GM19452 (cell line): ENCODE data around the gene ALKBH6.
"Not testable (repeated sequence)": the region's sequence is repeated elsewhere in the genome, so short reads cannot be mapped to it uniquely, and the experiment has no call there.

Experiments
- ATAC-seq: cut with Tn5 transposase; IDR thresholded peaks from one replicate; pipeline ENCODE4 v1.9.1; 2021; ENCODE audit not compliant: unreplicated experiment

ALKBH6 gene

DNA sequence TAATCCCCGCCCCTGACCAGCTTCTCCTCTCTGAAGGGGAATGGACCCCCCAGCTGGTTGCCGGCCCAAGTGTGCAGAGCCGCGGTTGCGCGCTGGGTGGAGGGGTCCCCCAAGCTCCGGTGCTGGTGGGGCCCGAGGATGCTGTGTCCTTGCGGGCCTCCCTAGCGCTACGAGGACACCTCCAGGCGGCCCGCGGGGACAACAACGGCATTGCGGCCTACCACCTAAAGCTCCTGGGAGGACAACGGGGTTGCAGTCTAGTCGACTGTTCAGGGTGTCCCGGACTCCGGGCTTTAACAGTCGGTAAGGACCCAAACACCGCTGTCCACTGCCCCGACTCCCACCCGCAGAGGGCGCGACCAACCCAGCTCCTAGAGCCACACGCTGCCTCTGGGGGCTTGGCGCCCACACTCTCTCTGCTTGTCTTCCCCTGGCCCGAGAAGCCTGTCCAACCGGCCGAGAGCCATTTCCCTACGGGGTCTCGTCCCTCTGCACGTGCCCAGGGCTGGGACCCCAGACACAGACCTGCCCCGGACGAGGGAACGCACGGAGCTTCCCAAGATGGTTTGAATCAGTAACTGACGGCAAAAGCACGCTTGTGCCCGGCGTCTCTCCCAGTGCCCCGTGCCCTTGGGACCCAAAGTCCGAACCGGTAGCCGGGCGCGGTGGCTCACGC is 20.0 kb downstream of the ALKBH6 start:
- no peak for ATAC-seq

DNA sequence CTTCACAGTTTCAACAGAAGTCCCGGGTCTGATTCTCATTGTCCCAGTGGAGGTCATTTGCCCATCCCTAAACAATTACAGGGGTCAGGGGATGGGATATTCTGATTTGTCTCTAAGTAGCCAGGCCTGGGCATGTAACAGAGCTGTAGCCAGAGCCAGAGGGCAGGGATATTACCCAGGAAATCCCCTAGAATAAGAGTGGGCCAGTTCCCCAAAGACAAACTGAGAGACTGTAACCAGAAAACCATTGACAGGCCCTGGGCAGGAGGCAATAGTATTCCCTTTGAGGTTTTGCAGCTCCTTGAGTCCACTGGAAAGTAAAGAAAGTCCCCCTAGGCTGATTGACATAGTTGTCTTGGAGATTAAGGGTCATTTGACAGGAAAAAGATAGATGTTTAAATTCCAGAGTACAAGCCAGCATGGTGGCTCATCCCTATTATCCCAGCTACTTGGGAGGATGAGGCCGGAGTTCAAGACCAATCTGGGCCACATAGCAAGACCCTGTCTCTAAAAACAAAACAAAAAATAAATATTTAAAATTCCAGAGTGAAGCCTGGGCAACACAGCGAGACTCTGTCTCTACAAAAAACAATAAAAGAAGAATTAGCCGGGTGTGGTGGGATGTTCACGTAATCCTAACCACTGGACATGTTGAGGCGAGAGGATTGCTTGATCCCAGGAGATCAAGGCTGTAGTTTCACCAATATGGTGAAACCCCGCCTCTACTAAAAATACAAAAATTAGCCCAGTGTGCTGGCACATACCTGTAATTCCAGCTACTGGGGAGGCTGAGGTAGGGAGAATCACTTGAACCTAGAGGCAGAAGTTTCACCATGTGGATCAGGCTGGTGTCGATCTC is 20.9 kb downstream of the ALKBH6 start:
- ATAC-seq, result no peak

DNA sequence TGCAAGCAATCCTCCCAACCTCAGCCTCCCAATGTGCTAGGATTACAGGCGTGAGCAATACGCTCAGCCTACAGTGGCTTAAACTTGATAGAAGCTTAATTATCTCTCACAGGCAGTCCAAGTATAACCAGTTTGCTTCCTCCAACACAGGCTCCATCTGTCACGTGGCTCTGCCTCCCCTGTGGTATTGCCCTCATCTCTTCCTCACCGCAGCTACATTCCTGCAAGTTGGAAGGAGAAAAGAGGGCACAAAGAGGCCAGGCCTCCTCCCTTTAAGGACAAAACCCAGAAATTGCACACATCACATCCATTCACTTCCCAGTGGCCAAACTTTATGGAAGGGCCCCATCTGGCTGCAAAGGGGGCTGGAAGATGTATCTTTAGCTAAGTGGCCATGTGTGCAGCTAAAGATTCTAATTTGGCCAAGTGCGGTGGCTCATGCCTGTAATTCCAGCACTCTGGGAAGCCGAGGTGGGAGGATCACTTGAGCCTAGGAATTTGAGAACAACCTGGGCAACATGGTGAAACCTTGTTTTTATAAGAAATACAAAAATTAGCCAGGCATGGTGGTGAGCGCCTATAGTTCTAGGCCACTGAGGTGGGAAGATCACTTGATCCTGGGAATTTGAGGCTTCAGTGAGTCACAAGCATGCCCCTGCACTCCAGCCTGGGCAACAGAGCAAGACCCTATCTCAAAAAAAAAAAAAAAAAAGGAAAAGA is 22.1 kb downstream of the ALKBH6 start:
- no peak for ATAC-seq

DNA sequence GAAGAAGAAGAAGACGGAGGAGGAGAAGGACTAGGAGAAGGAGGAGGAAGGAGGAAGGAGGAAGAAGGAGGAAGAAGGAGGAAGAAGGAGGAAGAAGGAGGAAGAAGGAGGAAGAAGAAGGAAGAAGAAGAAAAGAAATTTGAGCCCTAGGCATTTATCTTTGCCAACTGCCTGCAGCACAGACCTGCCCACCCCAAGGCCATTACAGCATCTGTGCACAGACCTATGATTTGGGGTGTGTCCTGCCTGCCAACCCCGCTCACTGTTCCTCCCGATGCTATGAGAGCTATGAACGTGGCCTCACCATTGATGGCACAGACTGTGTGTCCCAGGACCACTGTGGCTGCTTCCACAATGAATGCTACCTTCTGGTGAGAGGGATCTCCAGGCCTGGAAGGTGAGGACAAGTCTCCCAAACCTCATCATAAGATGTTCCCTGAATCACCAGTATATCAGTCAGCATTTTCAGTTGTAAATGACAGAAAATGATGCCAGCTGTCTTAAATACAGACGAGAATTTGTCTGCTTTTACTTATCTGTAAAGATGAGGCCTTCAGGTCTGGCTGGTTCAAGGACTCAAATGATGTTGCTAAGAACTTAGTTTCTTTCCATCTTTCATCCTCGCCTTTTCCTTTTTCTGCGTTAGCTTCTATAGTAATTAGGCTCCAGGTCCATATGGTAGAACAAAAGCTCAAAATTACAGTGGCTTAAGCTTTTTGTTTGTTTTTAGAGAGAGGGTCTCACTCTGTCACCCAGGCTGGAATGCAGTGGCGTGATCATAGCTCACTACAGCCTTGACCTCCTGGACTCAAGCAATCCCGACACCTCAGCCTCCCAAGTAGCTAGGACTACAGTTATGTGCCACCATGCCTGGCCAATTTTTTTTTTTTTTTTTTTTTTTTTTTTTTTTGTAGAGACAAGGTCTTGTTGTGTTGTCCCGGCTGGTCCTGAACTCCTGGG is 23.0 kb downstream of the ALKBH6 start:
- no peak for ATAC-seq

DNA sequence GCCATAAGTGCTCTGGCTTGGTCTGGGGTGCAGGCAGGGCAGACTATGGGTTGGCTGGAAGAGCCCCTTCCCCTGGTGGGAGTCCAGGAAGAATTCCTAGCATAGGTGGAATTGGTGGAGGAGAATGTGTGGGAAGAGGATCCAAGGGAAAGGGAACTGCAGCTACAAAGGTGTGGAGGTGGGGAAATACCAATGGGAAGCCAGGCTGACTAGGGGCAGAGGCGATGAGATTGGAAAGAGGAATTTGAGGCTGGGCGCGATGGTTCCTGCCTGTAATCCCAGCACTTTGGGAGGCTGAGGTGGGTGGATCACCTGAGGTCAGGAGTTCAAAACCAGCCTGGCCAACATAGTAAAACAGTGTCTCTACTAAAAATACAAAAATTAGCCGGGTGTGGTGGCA is 23.9 kb downstream of the ALKBH6 start:
- no peak for ATAC-seq

DNA sequence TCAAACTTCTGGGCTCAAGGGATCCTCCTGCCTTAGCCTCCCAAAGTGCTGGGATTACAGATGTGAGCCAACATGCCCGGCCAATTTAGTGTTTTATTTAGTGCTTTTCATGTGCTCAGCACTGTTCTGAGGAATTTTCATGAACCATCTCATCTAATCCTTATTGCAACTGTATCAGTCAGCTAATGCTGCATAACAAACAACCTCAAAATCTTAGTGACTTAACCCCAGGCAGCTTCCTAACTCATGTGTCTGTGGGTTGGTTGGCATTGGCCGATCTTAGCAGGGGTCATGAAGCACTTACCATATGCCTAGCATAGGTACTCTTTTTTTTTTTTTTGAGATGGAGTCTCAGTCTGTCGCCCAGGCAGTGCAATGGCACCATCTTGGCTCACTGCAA is 25.2 kb downstream of the ALKBH6 start:
- ATAC-seq, result no peak

DNA sequence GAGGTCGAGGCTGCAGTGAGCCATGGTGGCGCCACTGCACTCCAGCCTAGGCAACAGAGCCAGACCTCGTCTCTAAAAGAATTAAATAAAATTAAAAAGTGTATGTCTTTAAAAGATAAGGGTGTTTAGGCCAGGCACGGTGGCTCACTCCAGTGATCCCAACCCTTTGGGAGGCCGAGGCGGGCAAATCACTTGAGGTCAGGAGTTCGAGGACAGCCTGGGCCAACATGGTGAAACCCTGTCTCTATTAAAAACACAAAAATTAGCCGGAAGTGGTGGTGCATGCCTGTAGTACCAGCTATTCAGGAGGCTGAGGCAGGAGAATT is 26.5 kb downstream of the ALKBH6 start:
- no peak for ATAC-seq

DNA sequence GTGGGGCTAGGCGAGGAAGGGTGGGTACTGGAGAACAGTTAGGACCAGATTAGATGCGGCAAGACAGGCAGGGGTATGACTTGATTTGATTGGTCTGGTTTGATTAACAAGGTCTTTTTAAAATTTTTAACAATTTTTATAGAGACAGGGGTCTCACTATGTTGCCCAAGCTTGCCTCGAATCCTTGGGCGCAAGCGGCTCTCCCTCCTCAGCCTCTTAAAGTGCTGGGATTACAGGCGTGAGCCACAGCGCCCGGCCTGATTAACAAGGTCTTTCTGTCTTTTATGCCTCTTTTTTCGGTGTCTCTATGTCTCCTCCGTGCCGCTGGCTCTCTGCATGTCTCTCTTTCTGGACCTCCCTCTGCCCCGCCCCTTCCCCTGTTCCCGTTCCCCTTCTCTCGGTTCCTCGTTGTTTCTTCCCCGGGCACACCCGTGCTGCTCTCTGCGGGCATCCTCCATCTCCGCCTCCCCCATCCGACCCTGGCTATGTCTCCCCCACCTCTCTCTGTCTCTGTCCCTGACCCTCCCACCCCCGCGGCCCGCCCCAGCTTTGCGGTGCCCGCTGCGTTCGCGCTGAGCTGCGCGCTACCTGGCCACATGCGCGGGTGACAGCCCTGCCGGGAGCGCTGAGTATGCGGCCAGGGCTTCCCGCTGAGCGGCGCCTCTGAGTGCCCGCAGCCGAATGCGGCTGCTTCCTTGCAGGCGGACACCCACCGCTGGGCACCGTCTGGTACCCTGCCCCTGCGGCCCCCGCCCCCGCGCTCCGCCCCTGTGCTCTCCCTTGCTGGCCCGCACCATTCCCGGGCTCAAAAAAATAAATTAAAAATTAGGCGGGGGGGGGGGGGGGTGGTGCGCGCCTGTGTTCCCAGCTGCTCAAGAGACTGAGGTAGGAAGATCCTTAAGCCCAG is 27.1 kb downstream of the ALKBH6 start:
- no peak for ATAC-seq

DNA sequence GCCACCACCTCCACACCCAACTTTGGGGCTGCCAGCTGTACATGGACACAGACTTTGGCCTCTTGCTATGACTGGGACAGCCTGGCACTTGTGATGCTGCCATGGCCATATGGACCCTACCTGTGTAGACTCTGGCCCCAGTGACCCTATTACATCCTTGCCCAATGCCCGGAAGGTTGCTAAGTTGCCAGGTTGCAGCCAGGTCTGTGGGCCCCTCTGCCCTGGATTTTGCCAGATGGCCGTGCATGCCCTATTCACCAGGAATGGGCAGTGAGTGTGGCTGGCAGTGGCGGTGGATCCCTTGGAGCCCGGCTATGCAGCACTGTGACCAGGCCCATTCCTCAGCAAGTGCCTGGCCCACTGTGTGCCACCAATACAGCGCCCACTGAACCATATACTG is 27.9 kb downstream of the ALKBH6 start:
- ATAC-seq, result no peak

DNA sequence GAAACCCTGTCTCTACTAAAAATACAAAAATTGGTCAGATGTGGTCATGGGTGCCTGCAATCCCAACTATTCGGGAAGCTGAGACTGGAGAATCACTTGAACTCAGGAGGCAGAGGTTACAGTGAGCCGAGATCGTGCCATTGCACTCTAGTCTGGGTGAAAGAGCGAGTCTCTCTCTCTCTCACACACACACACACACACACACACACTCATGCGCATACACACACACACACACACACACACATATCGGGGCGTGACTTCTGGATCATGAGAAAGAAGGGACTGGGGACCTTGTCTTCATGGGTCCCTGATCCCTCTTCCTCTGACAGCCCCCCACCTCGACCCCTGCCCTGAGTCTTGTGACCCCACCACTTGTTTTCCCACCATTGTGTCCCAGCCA is 30.8 kb downstream of the ALKBH6 start:
- ATAC-seq, result no peak

DNA sequence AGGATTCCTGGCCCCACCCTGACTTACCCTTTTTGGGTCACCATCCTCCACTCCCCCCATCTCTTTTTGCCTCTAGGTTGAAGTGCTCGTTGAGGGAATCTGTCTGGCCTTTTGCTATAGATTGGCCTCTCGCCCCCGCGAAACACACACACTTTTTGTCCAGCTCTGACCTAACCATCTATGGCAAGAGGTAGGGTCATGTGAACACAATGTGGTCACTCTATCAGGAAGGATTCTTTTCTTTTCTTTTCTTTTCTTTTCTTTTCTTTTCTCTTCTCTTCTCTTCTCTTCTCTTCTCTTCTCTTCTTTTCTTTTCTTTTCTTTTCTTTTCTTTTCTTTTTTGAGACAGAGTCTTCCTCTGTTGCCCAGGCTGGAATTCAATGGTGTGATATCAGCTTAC is 33.0 kb downstream of the ALKBH6 start:
- not testable (repeated sequence) for ATAC-seq

DNA sequence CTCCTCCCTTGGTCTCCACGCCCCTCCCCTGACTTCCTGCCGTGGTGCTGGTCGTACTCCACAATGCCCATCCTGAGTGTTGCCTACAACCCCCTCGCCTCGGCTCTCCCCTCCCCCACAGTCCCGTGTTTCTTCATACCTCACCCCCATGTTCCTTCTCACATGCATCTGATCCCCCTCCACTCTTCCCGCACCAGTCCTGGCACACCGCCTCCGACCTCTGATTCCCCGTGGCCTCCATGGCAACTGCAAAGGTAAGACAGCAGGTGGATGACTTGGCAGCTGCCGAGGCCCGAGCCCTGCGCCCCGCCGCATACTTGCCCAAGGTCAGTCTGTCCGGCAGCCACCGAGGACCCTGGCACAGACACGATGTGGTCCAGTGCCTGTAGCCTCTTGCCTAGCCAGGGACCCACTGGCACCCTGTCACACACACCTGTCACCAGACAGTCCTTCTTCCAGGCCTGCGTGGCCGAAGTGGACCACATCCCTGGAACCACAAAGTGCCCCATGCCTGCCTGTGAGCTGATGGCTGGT is 35.1 kb downstream of the ALKBH6 start:
- ATAC-seq, result no peak

DNA sequence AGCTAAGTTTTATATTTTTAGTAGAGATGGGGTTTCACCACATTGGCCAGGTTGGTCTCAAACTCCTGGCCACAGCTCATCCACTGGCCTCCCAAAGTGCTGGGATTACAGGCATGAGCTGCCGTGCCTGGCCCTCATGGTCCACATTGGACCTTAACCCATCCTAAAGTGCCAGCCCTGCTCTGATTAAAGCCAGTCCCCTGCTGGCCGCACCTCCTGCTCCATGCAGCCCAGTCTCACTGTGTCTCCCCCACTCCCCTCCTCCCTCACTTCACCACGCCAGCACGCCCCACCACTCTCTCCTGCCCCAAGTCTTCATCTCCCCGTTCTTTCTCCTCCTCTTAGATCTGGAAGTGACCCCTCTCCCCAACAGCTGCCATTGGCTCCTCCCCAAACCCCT is 35.7 kb downstream of the ALKBH6 start:
- ATAC-seq, result no peak

DNA sequence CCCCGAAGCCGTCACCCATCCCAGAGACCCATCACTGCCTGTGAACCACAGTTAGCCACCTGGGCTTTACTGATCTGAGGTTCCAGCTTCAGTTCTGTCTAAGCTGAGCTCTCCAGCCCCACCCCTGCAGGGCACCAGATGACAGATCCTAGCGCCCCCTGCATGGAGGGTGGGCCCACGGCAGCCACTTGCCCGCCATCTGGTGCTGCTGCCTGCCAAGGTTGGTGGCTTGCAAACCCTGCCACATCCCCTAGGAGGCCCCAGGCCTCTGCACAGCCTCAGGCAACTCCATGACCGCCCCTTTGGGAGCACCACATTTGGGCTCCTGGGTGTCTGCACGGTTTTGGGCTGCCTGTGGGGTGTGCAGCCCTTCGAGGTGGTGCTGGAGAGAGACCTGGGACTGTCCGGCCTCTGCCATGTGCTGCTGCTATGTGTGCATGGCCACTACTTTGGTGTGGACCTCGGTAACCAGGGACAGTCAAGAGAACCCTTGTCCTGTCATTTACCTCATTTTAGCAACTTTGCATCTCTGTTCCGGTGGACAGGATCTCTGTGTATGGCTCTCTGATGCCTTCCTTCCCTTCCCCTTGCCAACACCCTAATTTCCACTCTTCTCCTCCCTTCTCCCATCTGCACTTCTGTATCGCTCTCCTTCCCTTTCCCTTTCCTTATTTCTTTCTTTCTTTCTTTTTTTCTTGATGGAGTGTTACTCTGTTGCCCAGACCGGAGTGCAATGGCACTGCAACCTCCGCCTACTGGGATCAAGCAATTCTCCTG is 36.4 kb downstream of the ALKBH6 start:
- no peak for ATAC-seq

DNA sequence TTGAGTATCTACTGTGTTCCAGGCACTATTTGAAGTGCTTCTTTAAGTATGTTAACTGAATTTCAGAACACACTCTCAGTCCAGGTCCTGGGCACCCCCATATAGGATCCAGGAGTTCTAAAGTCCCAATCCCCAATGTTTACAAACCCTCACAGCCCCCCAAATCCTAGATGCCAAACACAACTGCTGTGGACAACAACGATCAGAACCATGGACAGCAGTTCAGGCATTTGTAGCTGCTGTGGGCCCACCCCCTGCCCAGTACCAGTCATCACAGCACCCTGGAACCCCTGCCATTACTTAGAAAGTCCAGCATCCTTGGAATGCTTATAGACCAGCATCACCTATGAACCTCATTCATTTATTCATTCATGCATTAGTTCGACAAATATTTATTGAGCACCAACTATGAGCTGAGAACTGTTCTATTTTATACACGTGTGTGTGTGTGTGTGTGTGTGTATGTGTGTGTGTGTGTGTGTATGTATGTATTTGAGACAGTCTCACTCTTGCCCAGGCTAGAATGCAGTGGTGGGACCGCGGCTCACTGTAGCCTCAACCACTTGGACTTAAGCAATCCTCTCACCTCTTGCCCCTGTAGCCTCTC is 38.3 kb downstream of the ALKBH6 start:
- ATAC-seq, result no peak

DNA sequence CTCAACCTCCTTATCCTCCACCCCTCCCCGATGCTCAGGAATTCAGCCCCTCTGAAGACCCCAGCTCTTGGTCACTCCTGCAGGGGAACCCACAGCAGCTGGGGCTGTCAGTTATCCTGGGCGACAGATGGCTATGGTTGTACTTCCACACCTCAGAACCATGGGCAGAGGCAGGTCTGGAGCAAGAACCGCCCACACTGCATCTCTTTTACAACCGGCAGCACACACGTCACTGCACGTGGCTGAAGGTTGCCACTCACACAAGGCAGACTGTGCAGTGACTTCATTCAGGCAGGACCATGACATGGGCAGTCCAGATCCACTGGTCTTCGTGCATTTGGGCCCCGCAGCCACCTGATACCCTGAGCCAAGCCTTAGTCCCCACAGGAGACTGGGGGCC is 40.5 kb downstream of the ALKBH6 start:
- no peak for ATAC-seq

DNA sequence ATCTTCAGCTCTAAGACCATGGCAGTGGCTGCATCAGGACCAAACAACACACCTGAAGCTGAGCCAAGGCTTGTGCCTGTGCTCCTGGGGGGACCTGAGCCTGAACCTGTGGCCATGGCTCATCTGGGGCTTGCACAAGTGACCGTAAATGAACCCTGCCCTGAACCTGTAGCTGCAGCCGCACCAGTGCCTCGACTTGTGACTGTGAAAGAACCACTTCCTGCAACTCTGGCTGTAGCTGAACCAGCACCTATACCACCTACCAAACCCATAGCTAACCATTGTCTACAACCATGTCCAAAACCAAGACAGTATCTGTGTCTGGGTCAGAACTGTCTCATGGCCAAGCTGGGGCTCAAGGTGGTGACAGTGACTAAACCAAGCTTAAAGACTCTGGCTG is 47.2 kb downstream of the ALKBH6 start:
- no peak for ATAC-seq

DNA sequence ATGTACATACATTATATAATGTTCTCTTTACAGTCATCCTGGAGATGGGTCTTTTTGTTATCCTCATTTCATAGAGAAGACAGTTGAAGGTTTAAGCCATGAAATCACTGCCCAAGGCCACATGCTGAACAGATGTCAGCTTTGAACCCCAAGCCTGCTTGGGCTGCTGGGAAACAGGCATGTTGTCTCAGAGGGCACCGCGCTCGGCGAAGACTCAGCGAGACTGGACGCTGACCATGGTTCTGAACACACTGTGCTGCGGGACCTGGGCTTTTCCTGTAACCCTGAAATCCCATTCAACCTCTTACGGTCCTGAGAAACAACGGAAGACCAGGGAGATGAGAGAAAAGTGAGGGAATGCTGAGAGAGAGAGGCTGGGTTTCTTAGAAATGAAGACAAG is 50.5 kb downstream of the ALKBH6 start:
- ATAC-seq, result no peak
